ENCODE results near the gene PSMA1.

The PSMA1 gene

DNA sequence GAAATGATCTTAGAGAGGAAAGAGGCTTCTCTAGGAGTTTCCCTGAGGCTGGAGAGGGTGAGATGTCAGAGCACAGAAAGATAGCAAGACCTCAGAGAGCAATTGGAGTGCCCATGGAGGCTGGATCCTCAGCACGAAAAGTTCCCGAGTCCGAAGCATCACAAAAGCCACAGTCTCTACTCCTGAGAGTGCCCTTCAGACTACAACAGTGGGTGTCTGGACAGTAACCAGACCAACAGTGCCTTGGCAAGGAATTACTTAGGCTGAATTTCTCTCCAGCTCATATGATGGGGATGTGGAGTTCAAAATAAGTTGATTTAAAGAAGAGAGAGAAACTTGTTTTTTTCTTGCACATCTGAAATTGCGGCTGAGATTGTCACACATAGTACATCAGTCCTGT lies 31.9 kb upstream of the PSMA1 start:
- no peak overlapping the region for H3K9ac ChIP-seq (ENCODE audit: insufficient read length, low read depth)
- TF ChIP-seq ZNF274 (IDR thresholded peaks at IDR 0.05; ENCODE audit: low read depth, low read length) (no peak), YY1 (IDR thresholded peaks at IDR 0.05; ENCODE audit: insufficient read depth, insufficient read length) (no peak), SUZ12 (IDR thresholded peaks at IDR 0.05; ENCODE audit: extremely low read depth, insufficient read depth, insufficient read length) (no peak)
- H3K36me3 ChIP-seq (ENCODE audit: insufficient read depth, insufficient read length, low read length) = no peaks in the 10 kb centered on the region
- H3K27me3 ChIP-seq (ENCODE audit: insufficient read depth, insufficient read length) = no peaks in the 10 kb centered on the region
- no peak overlapping the region for H3K4me3 ChIP-seq (ENCODE audit: insufficient read length, low read depth)
- no peak for DNase-seq (ENCODE audit: low read depth, low spot score)
- H3K4me1 ChIP-seq (ENCODE audit: insufficient read depth, insufficient read length) = peaks cover 2% of the 10 kb centered on the region
- no peaks in the 10 kb centered on the region for H3K9me3 ChIP-seq (ENCODE audit: insufficient read depth, low read length)

DNA sequence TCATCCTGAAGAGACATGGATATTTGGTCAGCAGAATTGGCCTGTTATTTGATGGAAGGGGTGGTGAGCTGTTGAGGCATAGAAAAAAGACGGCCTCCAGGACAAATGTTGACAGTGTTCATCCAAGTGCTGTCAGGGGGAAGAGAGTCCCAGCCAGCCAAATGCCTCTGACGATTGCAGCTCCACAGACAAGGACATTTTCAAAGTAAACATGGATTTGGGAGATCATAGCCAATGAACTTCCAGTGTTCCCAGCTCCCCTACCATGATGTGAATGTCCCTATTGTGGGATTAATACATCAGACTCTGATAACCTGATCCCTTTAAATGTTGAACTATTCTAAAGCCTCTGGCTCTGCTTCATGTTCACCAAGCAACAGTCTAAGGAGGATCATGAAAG lies 31.2 kb upstream of the PSMA1 start:
- TF ChIP-seq SUZ12 (IDR thresholded peaks at IDR 0.05; ENCODE audit: extremely low read depth, insufficient read depth, insufficient read length) = no peak
- TF ChIP-seq ZNF274 (IDR thresholded peaks at IDR 0.05; ENCODE audit: low read depth, low read length) = no peak
- TF ChIP-seq YY1 (IDR thresholded peaks at IDR 0.05; ENCODE audit: insufficient read depth, insufficient read length) = no peak
- H3K36me3 ChIP-seq (ENCODE audit: insufficient read depth, insufficient read length, low read length) = no peaks in the 10 kb centered on the region
- H3K27me3 ChIP-seq (ENCODE audit: insufficient read depth, insufficient read length) = no peaks in the 10 kb centered on the region
- no peaks in the 10 kb centered on the region for H3K9me3 ChIP-seq (ENCODE audit: insufficient read depth, low read length)
- no peak overlapping the region for H3K4me3 ChIP-seq (ENCODE audit: insufficient read length, low read depth)
- H3K4me1 ChIP-seq (ENCODE audit: insufficient read depth, insufficient read length) = peaks cover 2% of the 10 kb centered on the region
- DNase-seq (ENCODE audit: low read depth, low spot score) = no peak
- no peak overlapping the region for H3K9ac ChIP-seq (ENCODE audit: insufficient read length, low read depth)

- no peak for DNase-seq (ENCODE audit: low read depth, low spot score)
- H3K9me3 ChIP-seq (ENCODE audit: insufficient read depth, low read length) = no peaks in the 10 kb centered on the region
- no peak overlapping the region for H3K4me3 ChIP-seq (ENCODE audit: insufficient read length, low read depth)
- H3K4me1 ChIP-seq (ENCODE audit: insufficient read depth, insufficient read length) = peaks cover 2% of the 10 kb centered on the region
- no peak overlapping the region for H3K9ac ChIP-seq (ENCODE audit: insufficient read length, low read depth)
- H3K27me3 ChIP-seq (ENCODE audit: insufficient read depth, insufficient read length) = no peaks in the 10 kb centered on the region
- TF ChIP-seq ZNF274 (IDR thresholded peaks at IDR 0.05; ENCODE audit: low read depth, low read length) (no peak), YY1 (IDR thresholded peaks at IDR 0.05; ENCODE audit: insufficient read depth, insufficient read length) (no peak), SUZ12 (IDR thresholded peaks at IDR 0.05; ENCODE audit: extremely low read depth, insufficient read depth, insufficient read length) (no peak)
- H3K36me3 ChIP-seq (ENCODE audit: insufficient read depth, insufficient read length, low read length) = no peaks in the 10 kb centered on the region
Observed at GRCh38 chr11:14549891-14550290, 29.7 kb upstream of the PSMA1 start.

GRCh38 chr11:14547440-14547839 lies 27.3 kb upstream of the PSMA1 start:
- no peaks in the 10 kb centered on the region for H3K36me3 ChIP-seq (ENCODE audit: insufficient read depth, insufficient read length, low read length)
- peaks cover 2% of the 10 kb centered on the region for H3K4me1 ChIP-seq (ENCODE audit: insufficient read depth, insufficient read length)
- no peak overlapping the region for H3K4me3 ChIP-seq (ENCODE audit: insufficient read length, low read depth)
- no peak overlapping the region for H3K9ac ChIP-seq (ENCODE audit: insufficient read length, low read depth)
- TF ChIP-seq ZNF274 (IDR thresholded peaks at IDR 0.05; ENCODE audit: low read depth, low read length) (no peak), SUZ12 (IDR thresholded peaks at IDR 0.05; ENCODE audit: extremely low read depth, insufficient read depth, insufficient read length) (no peak)
- H3K9me3 ChIP-seq (ENCODE audit: insufficient read depth, low read length) = no peaks in the 10 kb centered on the region
- DNase-seq (ENCODE audit: low read depth, low spot score) = no peak
- H3K27me3 ChIP-seq (ENCODE audit: insufficient read depth, insufficient read length) = no peaks in the 10 kb centered on the region

- Histone ChIP-seq H3K4me3 (ENCODE audit: insufficient read length, low read depth) (no peak overlapping the region), H3K9ac (ENCODE audit: insufficient read length, low read depth) (no peak overlapping the region), H3K4me1 (ENCODE audit: insufficient read depth, insufficient read length) (peaks cover 2% of the 10 kb centered on the region), H3K36me3 (ENCODE audit: insufficient read depth, insufficient read length, low read length) (no peaks in the 10 kb centered on the region), H3K27me3 (ENCODE audit: insufficient read depth, insufficient read length) (no peaks in the 10 kb centered on the region), H3K9me3 (ENCODE audit: insufficient read depth, low read length) (no peaks in the 10 kb centered on the region)
- TF ChIP-seq ZNF274 (IDR thresholded peaks at IDR 0.05; ENCODE audit: low read depth, low read length) (no peak), SUZ12 (IDR thresholded peaks at IDR 0.05; ENCODE audit: extremely low read depth, insufficient read depth, insufficient read length) (no peak), YY1 (IDR thresholded peaks at IDR 0.05; ENCODE audit: insufficient read depth, insufficient read length) (no peak)
- no peak for DNase-seq (ENCODE audit: low read depth, low spot score)
Observed at GRCh38 chr11:14546672-14547071, 26.5 kb upstream of the PSMA1 start.

DNA sequence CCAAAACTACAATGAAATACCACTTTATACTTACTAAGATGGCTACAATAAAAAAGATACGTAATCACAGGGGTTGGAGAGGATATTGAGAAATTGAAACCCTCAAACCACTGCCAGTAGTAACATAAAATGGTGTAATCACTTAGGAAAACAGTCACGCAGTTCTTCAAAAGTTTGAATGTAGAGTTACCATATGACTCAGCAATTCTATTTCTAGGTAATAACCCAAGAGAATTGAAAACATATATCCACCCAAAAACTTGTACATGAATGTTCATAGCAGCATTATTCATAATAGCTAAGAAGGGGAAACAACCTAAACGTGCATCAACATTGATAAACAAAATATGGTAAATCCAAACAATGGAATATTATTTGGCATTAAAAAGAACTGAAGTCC lies 24.4 kb upstream of the PSMA1 start:
- no peaks in the 10 kb centered on the region for H3K27me3 ChIP-seq (ENCODE audit: insufficient read depth, insufficient read length)
- H3K9me3 ChIP-seq (ENCODE audit: insufficient read depth, low read length) = no peaks in the 10 kb centered on the region
- H3K36me3 ChIP-seq (ENCODE audit: insufficient read depth, insufficient read length, low read length) = no peaks in the 10 kb centered on the region
- H3K4me1 ChIP-seq (ENCODE audit: insufficient read depth, insufficient read length) = peaks cover 2% of the 10 kb centered on the region
- no peak for DNase-seq (ENCODE audit: low read depth, low spot score)
- TF ChIP-seq YY1 (IDR thresholded peaks at IDR 0.05; ENCODE audit: insufficient read depth, insufficient read length) = no peak
- no peak for TF ChIP-seq SUZ12 (IDR thresholded peaks at IDR 0.05; ENCODE audit: extremely low read depth, insufficient read depth, insufficient read length)
- no peak for TF ChIP-seq ZNF274 (IDR thresholded peaks at IDR 0.05; ENCODE audit: low read depth, low read length)
- H3K4me3 ChIP-seq (ENCODE audit: insufficient read length, low read depth) = no peak overlapping the region
- H3K9ac ChIP-seq (ENCODE audit: insufficient read length, low read depth) = no peak overlapping the region

- Histone ChIP-seq H3K9ac (ENCODE audit: insufficient read length, low read depth) (no peak overlapping the region), H3K9me3 (ENCODE audit: insufficient read depth, low read length) (no peaks in the 10 kb centered on the region), H3K36me3 (ENCODE audit: insufficient read depth, insufficient read length, low read length) (no peaks in the 10 kb centered on the region), H3K4me3 (ENCODE audit: insufficient read length, low read depth) (no peak overlapping the region), H3K27me3 (ENCODE audit: insufficient read depth, insufficient read length) (no peaks in the 10 kb centered on the region), H3K4me1 (ENCODE audit: insufficient read depth, insufficient read length) (peaks cover 2% of the 10 kb centered on the region)
- TF ChIP-seq ZNF274 (IDR thresholded peaks at IDR 0.05; ENCODE audit: low read depth, low read length) (no peak), YY1 (IDR thresholded peaks at IDR 0.05; ENCODE audit: insufficient read depth, insufficient read length) (no peak), SUZ12 (IDR thresholded peaks at IDR 0.05; ENCODE audit: extremely low read depth, insufficient read depth, insufficient read length) (no peak)
- no peak for DNase-seq (ENCODE audit: low read depth, low spot score)
Observed at GRCh38 chr11:14543260-14543659, 23.1 kb upstream of the PSMA1 start.

GRCh38 chr11:14542324-14542723 lies 22.1 kb upstream of the PSMA1 start:
- DNase-seq (ENCODE audit: low read depth, low spot score) = no peak
- Histone ChIP-seq H3K4me1 (ENCODE audit: insufficient read depth, insufficient read length) (no peaks in the 10 kb centered on the region), H3K36me3 (ENCODE audit: insufficient read depth, insufficient read length, low read length) (no peaks in the 10 kb centered on the region), H3K9me3 (ENCODE audit: insufficient read depth, low read length) (no peaks in the 10 kb centered on the region), H3K27me3 (ENCODE audit: insufficient read depth, insufficient read length) (no peaks in the 10 kb centered on the region), H3K4me3 (ENCODE audit: insufficient read length, low read depth) (no peak overlapping the region), H3K9ac (ENCODE audit: insufficient read length, low read depth) (no peak overlapping the region)
- no peak for TF ChIP-seq ZNF274 (IDR thresholded peaks at IDR 0.05; ENCODE audit: low read depth, low read length)
- no peak for TF ChIP-seq YY1 (IDR thresholded peaks at IDR 0.05; ENCODE audit: insufficient read depth, insufficient read length)
- TF ChIP-seq SUZ12 (IDR thresholded peaks at IDR 0.05; ENCODE audit: extremely low read depth, insufficient read depth, insufficient read length) = no peak
